Lower leg skin (tissue), 3 donors: Measurements from ENCODE around the gene TTLL1.

Experiments used
- POLR2A ChIP-seq, 2 donors: fragments of 450-650 bp; IDR thresholded peaks; one replicate each; pipeline ENCODE4 v1.6.1; 2016 to 2017; ENCODE audit warnings: antibody characterized with exemption in 2 of 2, mild to moderate bottlenecking in 1 of 2, moderate library complexity in 1 of 2
- TF ChIP-seq, protein P1 (sequence below), 3 donors: fragments of 450-650 bp; IDR thresholded peaks; one replicate each; pipeline ENCODE4 v1.5.1; 2016; ENCODE audit warnings: antibody characterized with exemption in 3 of 3, mild to moderate bottlenecking in 3 of 3, moderate library complexity in 2 of 3

DNA sequence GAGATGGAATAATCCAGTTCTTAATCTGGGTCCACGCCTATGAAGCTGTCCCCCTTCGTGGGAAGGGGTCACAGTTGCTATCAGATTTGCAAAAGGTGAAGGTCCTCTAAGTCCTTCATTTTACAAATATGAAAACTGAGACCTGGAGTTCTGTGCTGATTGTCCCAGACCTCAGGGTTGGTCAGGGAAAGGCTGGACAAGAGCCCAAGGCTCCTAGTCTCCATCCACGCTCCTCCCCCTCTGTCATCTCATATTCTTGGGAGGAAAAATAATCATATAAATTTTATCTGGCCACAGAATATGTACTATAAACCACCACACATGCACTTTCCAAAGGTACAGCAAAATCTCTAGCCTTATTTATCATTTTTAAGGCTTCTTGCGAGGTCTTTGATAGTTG is 79.7 kb downstream of the TTLL1 start:
- TF ChIP-seq POLR2A (IDR thresholded peaks at IDR 0.05) = no peak
- TF ChIP-seq, protein P1, sequence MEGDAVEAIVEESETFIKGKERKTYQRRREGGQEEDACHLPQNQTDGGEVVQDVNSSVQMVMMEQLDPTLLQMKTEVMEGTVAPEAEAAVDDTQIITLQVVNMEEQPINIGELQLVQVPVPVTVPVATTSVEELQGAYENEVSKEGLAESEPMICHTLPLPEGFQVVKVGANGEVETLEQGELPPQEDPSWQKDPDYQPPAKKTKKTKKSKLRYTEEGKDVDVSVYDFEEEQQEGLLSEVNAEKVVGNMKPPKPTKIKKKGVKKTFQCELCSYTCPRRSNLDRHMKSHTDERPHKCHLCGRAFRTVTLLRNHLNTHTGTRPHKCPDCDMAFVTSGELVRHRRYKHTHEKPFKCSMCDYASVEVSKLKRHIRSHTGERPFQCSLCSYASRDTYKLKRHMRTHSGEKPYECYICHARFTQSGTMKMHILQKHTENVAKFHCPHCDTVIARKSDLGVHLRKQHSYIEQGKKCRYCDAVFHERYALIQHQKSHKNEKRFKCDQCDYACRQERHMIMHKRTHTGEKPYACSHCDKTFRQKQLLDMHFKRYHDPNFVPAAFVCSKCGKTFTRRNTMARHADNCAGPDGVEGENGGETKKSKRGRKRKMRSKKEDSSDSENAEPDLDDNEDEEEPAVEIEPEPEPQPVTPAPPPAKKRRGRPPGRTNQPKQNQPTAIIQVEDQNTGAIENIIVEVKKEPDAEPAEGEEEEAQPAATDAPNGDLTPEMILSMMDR (IDR thresholded peaks at IDR 0.05) = no peak
